HepG2 (cell line): ENCODE measurements around the gene IL15RA. TPM values are rescaled to one million over a fixed set of nuclear protein-coding genes. Genes with fewer than 3 reads are reported as not detected.

Source experiments
- BCL3 ChIP-seq: sonication (generic); formaldehyde crosslinking; IDR thresholded peaks from 2 replicates; pipeline ENCODE4 v1.5.1; 2020; ENCODE audit warnings: mild to moderate bottlenecking, missing genetic modification reagents, moderate library complexity
- EP300 ChIP-seq, 3 experiments: sonication (generic) in 1 of 3; formaldehyde crosslinking in 1 of 3; IDR thresholded peaks; 2 replicates each; pipeline versions ENCODE4 v1.5.1 to v1.6.1; 2011 to 2020; ENCODE audit warnings: low read depth in 2 of 3, low read length in 2 of 3, borderline replicate concordance in 1 of 3, improper control_type of control experiment in 1 of 3, mild to moderate bottlenecking in 1 of 3, missing genetic modification reagents in 1 of 3, moderate library complexity in 1 of 3
- ERF ChIP-seq: IDR thresholded peaks from 2 replicates; pipeline ENCODE4 v1.6.1; 2018; ENCODE audit warnings: missing biosample characterization, missing genetic modification reagents
- ETS1 ChIP-seq: sonication (generic); formaldehyde crosslinking; IDR thresholded peaks from 2 replicates; pipeline ENCODE4 v1.4.0; 2020; ENCODE audit warnings: missing genetic modification reagents
- FOXJ3 ChIP-seq: sonication (generic); formaldehyde crosslinking; IDR thresholded peaks from 2 replicates; pipeline ENCODE4 v1.4.0; 2020; ENCODE audit warnings: missing genetic modification reagents, mild to moderate bottlenecking, borderline replicate concordance
- HIVEP1 ChIP-seq: sonication (generic); formaldehyde crosslinking; IDR thresholded peaks from 2 replicates; pipeline ENCODE4 v1.4.0; 2020; ENCODE audit warnings: mild to moderate bottlenecking, missing genetic modification reagents
- HOXA5 ChIP-seq: sonication (generic); formaldehyde crosslinking; IDR thresholded peaks from 2 replicates; pipeline ENCODE4 v1.4.0; 2020; ENCODE audit warnings: missing genetic modification reagents
- NCOA2 ChIP-seq: sonication (generic); formaldehyde crosslinking; IDR thresholded peaks from 2 replicates; pipeline ENCODE4 v1.8.0; 2022; ENCODE audit warnings: inconsistent platforms
- NKX3-1 ChIP-seq: sonication (generic); formaldehyde crosslinking; IDR thresholded peaks from 2 replicates; pipeline ENCODE4 v1.5.0; 2020; ENCODE audit warnings: missing genetic modification reagents
- ONECUT2 ChIP-seq: sonication (generic); formaldehyde crosslinking; IDR thresholded peaks from 2 replicates; pipeline ENCODE4 v1.4.0; 2020; ENCODE audit warnings: missing genetic modification reagents
- THYN1 ChIP-seq: sonication (generic); formaldehyde crosslinking; IDR thresholded peaks from 2 replicates; pipeline ENCODE4 v1.8.1; 2023; ENCODE audit warnings: low read depth, mild to moderate bottlenecking, moderate library complexity, missing genetic modification reagents, borderline replicate concordance
- ZFX ChIP-seq: sonication (generic); formaldehyde crosslinking; IDR thresholded peaks from 2 replicates; pipeline ENCODE4 v1.4.0; 2020; ENCODE audit warnings: mild to moderate bottlenecking, low read depth, missing genetic modification reagents, moderate library complexity
- ZNF317 ChIP-seq: sonication (generic); formaldehyde crosslinking; IDR thresholded peaks from 2 replicates; pipeline ENCODE4 v1.5.0; 2020; ENCODE audit warnings: mild to moderate bottlenecking, missing genetic modification reagents
- ZNF503 ChIP-seq: sonication (generic); formaldehyde crosslinking; IDR thresholded peaks from 2 replicates; pipeline ENCODE4 v1.4.0; 2020; ENCODE audit warnings: missing genetic modification reagents
- ZNF580 ChIP-seq: IDR thresholded peaks from 2 replicates; pipeline ENCODE4 v1.6.1; 2016; ENCODE audit warnings: low read depth, borderline replicate concordance
- ZNF646 ChIP-seq: sonication (generic); formaldehyde crosslinking; IDR thresholded peaks from 2 replicates; pipeline ENCODE4 v1.9.0; 2021; ENCODE audit warnings: mild to moderate bottlenecking, missing genetic modification reagents
- polyA plus RNA-seq, 8 experiments: library from polyadenylated mRNA; depleted of rRNA in 3 of 8; stranded (reverse) in 7 of 8; unstranded in 1 of 8; fragments of >200 nt; fragmentation: Illumina TruSeq in 4 of 8; extraction: Trizol in 4 of 8; gene quantifications; 2 replicates each; pipeline versions ENCODE4 v1.2.1 to v1.2.3, GENCODE V29; 2011 to 2016; ENCODE audit warnings: low read depth in 4 of 8, missing spikeins in 1 of 8, mixed read lengths in 1 of 8; ENCODE audit not compliant: insufficient read depth in 1 of 8
- total RNA-seq, 5 experiments: library from RNA; depleted of rRNA; stranded (reverse); fragments of >200 nt; fragmentation: Illumina TruSeq; extraction: Trizol; gene quantifications; 2 replicates each; pipeline ENCODE4 v1.2.3, GENCODE V29; 2016; ENCODE audit warnings: low read depth in 1 of 5

IL15RA gene
- total and polyA plus RNA-seq, 2 of the 13 experiments (the other 11 are each of a cell fraction or from before 2014, with no cell fraction given) = 0.53 to 0.77 TPM

- TF ChIP-seq ZNF503 (CRISPR knock-in tag) (peak; percentile 95), NCOA2 (peak; percentile 64; the same call in 1 of the 2 replicates), EP300 (IDR thresholded peaks at IDR 0.05; ENCODE audit: low read depth in 2 of 2, low read length in 2 of 2) (peak in 1 of 2 experiments; percentile 79; a peak in 2 of 4 replicates), EP300 (CRISPR knock-in tag; IDR thresholded peaks at IDR 0.05; ENCODE audit: borderline replicate concordance) (no peak), FOXJ3 (CRISPR knock-in tag) (peak; percentile 89; the same call in 1 of the 2 replicates), ZNF646 (CRISPR knock-in tag) (peak; percentile 87), HIVEP1 (CRISPR knock-in tag) (peak; percentile 85), ETS1 (CRISPR knock-in tag) (no peak), ONECUT2 (peak; percentile 100), ZNF580 (CRISPR knock-in tag) (no peak), NKX3-1 (0 out of 2 replicates have a peak, but pooled peaks have one; percentile 42), BCL3 (peak; percentile 42; the same call in 1 of the 2 replicates), ZFX (CRISPR knock-in tag) (no peak), ERF (peak; percentile 66; the same call in 1 of the 2 replicates), THYN1 (CRISPR knock-in tag) (no peak), HOXA5 (CRISPR knock-in tag) (no peak), ZNF317 (CRISPR knock-in tag) (peak; percentile 68; the same call in 1 of the 2 replicates)
These were observed 8.5 kb downstream of the IL15RA start (continued) for GRCh38 chr10:5968681-5969453.
